Stimulated activated CD8-positive, alpha-beta memory T cell treated with anti-CD3 and anti-CD28 coated beads, Interleukin-12 subunit alpha, Interleukin-12 subunit beta, amount 100 ng/mL, for 1 hour (primary cell): Measurements from ENCODE around the gene EFNA5.
"Not testable (repeated sequence)": the region's sequence is repeated elsewhere in the genome, so short reads cannot be mapped to it uniquely, and the experiment has no call there.

Experiments
- DNase-seq: peaks from one replicate; pipeline ENCODE4 v3.0.0-alpha.2; 2020; ENCODE audit warnings: low read depth

EFNA5 gene

GRCh38 chr5:107457138-107457537 lies 213.6 kb downstream of the EFNA5 start:
- no peak for DNase-seq

- no peak for DNase-seq
Measured at GRCh38 chr5:107456281-107456715, 214.4 kb downstream of the EFNA5 start.

- DNase-seq: no peak
Measured at GRCh38 chr5:107455111-107455544, 215.6 kb downstream of the EFNA5 start.

GRCh38 chr5:107451827-107452226 lies 218.9 kb downstream of the EFNA5 start:
- not testable (repeated sequence) for DNase-seq

GRCh38 chr5:107451028-107451427 lies 219.7 kb downstream of the EFNA5 start:
- no peak for DNase-seq

GRCh38 chr5:107450531-107450930 lies 220.2 kb downstream of the EFNA5 start:
- DNase-seq: no peak

- DNase-seq: no peak
Measured at GRCh38 chr5:107449369-107449768, 221.4 kb downstream of the EFNA5 start.

- DNase-seq: no peak
Measured at GRCh38 chr5:107447587-107447986, 223.2 kb downstream of the EFNA5 start.

- DNase-seq: no peak
Measured at GRCh38 chr5:107446972-107447371, 223.8 kb downstream of the EFNA5 start.

GRCh38 chr5:107444300-107444699 lies 226.4 kb downstream of the EFNA5 start:
- no peak for DNase-seq

- no peak for DNase-seq
Measured at GRCh38 chr5:107443897-107444296, 226.8 kb downstream of the EFNA5 start.

GRCh38 chr5:107442452-107442851 lies 228.3 kb downstream of the EFNA5 start:
- no peak for DNase-seq

GRCh38 chr5:107439832-107440231 lies 230.9 kb downstream of the EFNA5 start:
- no peak for DNase-seq

GRCh38 chr5:107437986-107438510 lies 232.7 kb downstream of the EFNA5 start:
- no peak for DNase-seq

GRCh38 chr5:107437154-107437553 lies 233.6 kb downstream of the EFNA5 start:
- no peak for DNase-seq

GRCh38 chr5:107436201-107436600 lies 234.5 kb downstream of the EFNA5 start:
- DNase-seq: no peak

GRCh38 chr5:107435061-107435460 lies 235.7 kb downstream of the EFNA5 start:
- DNase-seq: no peak

GRCh38 chr5:107433646-107434045 lies 237.1 kb downstream of the EFNA5 start:
- not testable (repeated sequence) for DNase-seq

- DNase-seq: no peak
Measured at GRCh38 chr5:107431998-107432397, 238.7 kb downstream of the EFNA5 start.

- no peak for DNase-seq
Measured at GRCh38 chr5:107431536-107431935, 239.2 kb downstream of the EFNA5 start.

- no peak for DNase-seq
Measured at GRCh38 chr5:107430071-107430625, 240.6 kb downstream of the EFNA5 start.

- no peak for DNase-seq
Measured at GRCh38 chr5:107428303-107428813, 242.4 kb downstream of the EFNA5 start.

GRCh38 chr5:107426872-107427271 lies 243.9 kb downstream of the EFNA5 start:
- DNase-seq: no peak

- DNase-seq: no peak
Measured at GRCh38 chr5:107426209-107426608, 244.5 kb downstream of the EFNA5 start.
